HepG2 (cell line): ENCODE results near the gene PPAT. TPM values are rescaled to one million over a fixed set of nuclear protein-coding genes. Genes with fewer than 3 reads are reported as not detected.

Source experiments
- ATAC-seq: fragments of 200-7000 bp; cut with Tn5 transposase; 3 replicates; pipeline ENCODE4 v1.9.1; 2020; ENCODE audit warnings: mild to moderate bottlenecking, moderate library complexity
- BruUV-seq: library from RNA; stranded (reverse); fragments of 400-500 nt; replicated peaks from 2 replicates; lab custom pipeline; 2021; lab: Mats Ljungman, UMichigan
- CTCF ChIA-PET: fragments of 300-600 bp; formaldehyde crosslinking; extraction: SDS; loops from one replicate; lab custom pipeline; 2021; ENCODE audit warnings: low total read pairs, inconsistent platforms, low intra/inter-chr PET ratio; lab: Yijun Ruan, JAX
- POLR2A ChIA-PET: fragments of 350-600 bp; sonication (Branson Sonifier 250); formaldehyde crosslinking; loops from one replicate; lab custom pipeline; 2020; ENCODE audit warnings: antibody characterized with exemption, inconsistent platforms; lab: Yijun Ruan, JAX
- DNase-seq: peaks from one replicate; pipeline ENCODE4 v3.0.0-alpha.2; 2015; ENCODE audit warnings: low spot score
- FAIRE-seq: peaks from 3 replicates; lab custom pipeline; 2011; peaks lifted over from hg19 to GRCh38; lab: Jason Lieb, UNC
- H2AFZ ChIP-seq: one replicate; pipeline ENCODE4 v1.6.1; 2011; ENCODE audit warnings: low read length, inconsistent platforms
- H3K27ac ChIP-seq: fragments of 300-600 bp; 3 replicates; pipeline ENCODE4 v1.8.0; 2011; ENCODE audit warnings: mixed run types, mild to moderate bottlenecking, mixed read lengths, low read length, inconsistent platforms; ENCODE audit not compliant: insufficient read depth; ENCODE audit errors: extremely low read length
- H3K27me3 ChIP-seq, 2 experiments: fragments of 200-600 bp in 1 of 2; 2 replicates in 1 of 2; 3 replicates in 1 of 2; pipeline versions ENCODE4 v1.6.0 to v1.8.0; 2011; ENCODE audit warnings: low read length in 2 of 2, mild to moderate bottlenecking in 2 of 2, moderate library complexity in 2 of 2, inconsistent platforms in 1 of 2; ENCODE audit not compliant: insufficient read depth in 2 of 2, control insufficient read depth in 1 of 2
- H3K36me3 ChIP-seq, 2 experiments: fragments of 200-600 bp in 1 of 2; replicated peaks in 1 of 2; 2 replicates in 1 of 2; 3 replicates in 1 of 2; pipeline versions ENCODE4 v1.5.1 to v1.8.0; 2011; ENCODE audit warnings: low read length in 2 of 2, inconsistent platforms in 1 of 2; ENCODE audit not compliant: insufficient read depth in 2 of 2, control insufficient read depth in 1 of 2
- H3K4me1 ChIP-seq: 2 replicates; pipeline ENCODE4 v1.5.1; 2012; ENCODE audit warnings: low read length, inconsistent platforms; ENCODE audit not compliant: insufficient read depth
- H3K4me2 ChIP-seq: 2 replicates; pipeline ENCODE4 v1.6.0; 2011; ENCODE audit warnings: low read depth, low read length, inconsistent platforms
- H3K4me3 ChIP-seq, 3 experiments: fragments of 200-600 bp in 1 of 3; sonication (generic), shearing (Covaris generic) in 1 of 3; replicated peaks in 1 of 3; 2 replicates each; pipeline ENCODE4 v1.5.1; 2011 to 2016; ENCODE audit warnings: low read length in 3 of 3, inconsistent platforms in 2 of 3, low read depth in 2 of 3, mild to moderate bottlenecking in 2 of 3, control low read depth in 1 of 3, mixed read lengths in 1 of 3; ENCODE audit not compliant: insufficient read depth in 1 of 3
- H3K79me2 ChIP-seq: one replicate; pipeline ENCODE4 v1.6.1; 2011; ENCODE audit warnings: low read length, inconsistent platforms; ENCODE audit not compliant: insufficient read depth
- H3K9ac ChIP-seq: 2 replicates; pipeline ENCODE4 v1.6.0; 2011; ENCODE audit warnings: mild to moderate bottlenecking, low read depth, low read length, inconsistent platforms; ENCODE audit not compliant: insufficient read depth
- H3K9me3 ChIP-seq: 2 replicates; pipeline ENCODE4 v1.5.1; 2012; ENCODE audit warnings: mild to moderate bottlenecking, low read length
- H4K20me1 ChIP-seq: 2 replicates; pipeline ENCODE4 v1.6.0; 2011; ENCODE audit warnings: inconsistent platforms, mild to moderate bottlenecking, low read length, moderate library complexity; ENCODE audit not compliant: insufficient read depth
- ATF7-NPFF ChIP-seq: sonication (generic); formaldehyde crosslinking; IDR thresholded peaks from 2 replicates; pipeline ENCODE4 v1.8.1; 2023; ENCODE audit warnings: mild to moderate bottlenecking, low read depth, missing genetic modification reagents, moderate library complexity
- CBFB ChIP-seq: sonication (generic); formaldehyde crosslinking; IDR thresholded peaks from 2 replicates; pipeline ENCODE4 v1.4.0; 2020; ENCODE audit warnings: missing genetic modification reagents
- HHEX ChIP-seq: IDR thresholded peaks from 2 replicates; pipeline ENCODE4 v1.6.1; 2016; ENCODE audit warnings: control low read depth
- HMG20A ChIP-seq: IDR thresholded peaks from 2 replicates; pipeline ENCODE4 v1.6.1; 2016; ENCODE audit warnings: borderline replicate concordance
- KAT2B ChIP-seq: fragments of 150-350 bp; IDR thresholded peaks from 2 replicates; pipeline ENCODE4 v1.6.1; 2014; ENCODE audit warnings: low read depth, low read length, borderline replicate concordance
- KDM6A ChIP-seq: IDR thresholded peaks from 2 replicates; pipeline ENCODE4 v1.6.1; 2016; ENCODE audit warnings: low read depth
- POLR2AphosphoS2 ChIP-seq: IDR thresholded peaks from 2 replicates; pipeline ENCODE4 v1.6.1; 2011; ENCODE audit warnings: low read depth, low read length, improper control_type of control experiment
- PRMT3 ChIP-seq: sonication (generic); formaldehyde crosslinking; IDR thresholded peaks from 2 replicates; pipeline ENCODE4 v1.8.1; 2022; ENCODE audit warnings: low read depth, mild to moderate bottlenecking, moderate library complexity, missing genetic modification reagents, borderline replicate concordance
- RAD21 ChIP-seq: fragments of 450-650 bp; formaldehyde crosslinking; IDR thresholded peaks from 2 replicates; pipeline ENCODE4 v1.5.0; 2020; ENCODE audit warnings: mild to moderate bottlenecking
- ZFP36L2 ChIP-seq: sonication (generic); formaldehyde crosslinking; IDR thresholded peaks from 2 replicates; pipeline ENCODE4 v1.4.0; 2020; ENCODE audit warnings: missing genetic modification reagents
- ZFY ChIP-seq: sonication (generic); formaldehyde crosslinking; IDR thresholded peaks from 2 replicates; pipeline ENCODE4 v1.4.0; 2020; ENCODE audit warnings: missing genetic modification reagents
- ZKSCAN8 ChIP-seq: IDR thresholded peaks from 2 replicates; pipeline ENCODE4 v1.6.1; 2016; ENCODE audit warnings: borderline replicate concordance, missing genetic modification reagents, missing compliant biosample characterization
- ZNF263 ChIP-seq: sonication (generic); formaldehyde crosslinking; IDR thresholded peaks from 2 replicates; pipeline ENCODE4 v1.4.0; 2020; ENCODE audit warnings: missing genetic modification reagents
- ZNF354B ChIP-seq: sonication (generic); formaldehyde crosslinking; IDR thresholded peaks from 2 replicates; pipeline ENCODE4 v1.8.0; 2022; ENCODE audit warnings: mild to moderate bottlenecking, missing genetic modification reagents
- ZNF446 ChIP-seq: sonication (generic); formaldehyde crosslinking; IDR thresholded peaks from 2 replicates; pipeline ENCODE4 v1.5.0; 2020; ENCODE audit warnings: mild to moderate bottlenecking, missing genetic modification reagents
- ZNF549 ChIP-seq: sonication (generic); formaldehyde crosslinking; IDR thresholded peaks from 2 replicates; pipeline ENCODE4 v1.5.0; 2020; ENCODE audit warnings: missing genetic modification reagents
- ZNF670 ChIP-seq: sonication (generic); formaldehyde crosslinking; IDR thresholded peaks from 2 replicates; pipeline ENCODE4 v1.8.0; 2022; ENCODE audit warnings: mild to moderate bottlenecking, missing genetic modification reagents, borderline replicate concordance
- ZNF781 ChIP-seq: sonication (generic); formaldehyde crosslinking; IDR thresholded peaks from 2 replicates; pipeline ENCODE4 v1.5.1; 2020; ENCODE audit warnings: borderline replicate concordance, mild to moderate bottlenecking, missing genetic modification reagents; ENCODE audit errors: not compliant biosample characterization
- WGBS: methylation state at CpG from one replicate; pipeline ENCODE4 v1.1.6; 2017; ENCODE audit warnings: low lambda C conversion rate; 5-methylcytosine and 5-hydroxymethylcytosine counted together
- in situ Hi-C: cut with HindIII; loops from 2 replicates; pipeline ENCODE4 v1.10.0; 2017; ENCODE audit warnings: low pct_unique_long_range_greater_than_20kb; ENCODE audit not compliant: extremely low pct_ligation_motif_present
- intact Hi-C: fragments of 100-400 bp; cut with micrococcal nuclease; formaldehyde crosslinking; loops from one replicate; pipeline ENCODE4 v1.10.0; 2022; ENCODE audit not compliant: unreplicated experiment
- polyA plus RNA-seq, 8 experiments: library from polyadenylated mRNA; depleted of rRNA in 3 of 8; stranded (reverse) in 7 of 8; unstranded in 1 of 8; fragments of >200 nt; fragmentation: Illumina TruSeq in 4 of 8; extraction: Trizol in 4 of 8; gene quantifications; 2 replicates each; pipeline versions ENCODE4 v1.2.1 to v1.2.3, GENCODE V29; 2011 to 2016; ENCODE audit warnings: low read depth in 4 of 8, missing spikeins in 1 of 8, mixed read lengths in 1 of 8; ENCODE audit not compliant: insufficient read depth in 1 of 8
- total RNA-seq, 5 experiments: library from RNA; depleted of rRNA; stranded (reverse); fragments of >200 nt; fragmentation: Illumina TruSeq; extraction: Trizol; gene quantifications; 2 replicates each; pipeline ENCODE4 v1.2.3, GENCODE V29; 2016; ENCODE audit warnings: low read depth in 1 of 5
- TF ChIP-seq, protein P1 (sequence below): sonication (generic); formaldehyde crosslinking; conservative IDR thresholded peaks from 2 replicates; pipeline ENCODE4 v1.8.1; 2023; ENCODE audit warnings: missing genetic modification reagents
- TF ChIP-seq, protein P2 (sequence below): sonication (generic); formaldehyde crosslinking; IDR thresholded peaks from 2 replicates; pipeline ENCODE4 v1.5.1; 2020; ENCODE audit warnings: missing genetic modification reagents, mild to moderate bottlenecking, borderline replicate concordance

Gene PPAT
- total and polyA plus RNA-seq, 2 of the 13 experiments (the other 11 are each of a cell fraction or from before 2014, with no cell fraction given) = 16.9 to 62.6 TPM

DNA sequence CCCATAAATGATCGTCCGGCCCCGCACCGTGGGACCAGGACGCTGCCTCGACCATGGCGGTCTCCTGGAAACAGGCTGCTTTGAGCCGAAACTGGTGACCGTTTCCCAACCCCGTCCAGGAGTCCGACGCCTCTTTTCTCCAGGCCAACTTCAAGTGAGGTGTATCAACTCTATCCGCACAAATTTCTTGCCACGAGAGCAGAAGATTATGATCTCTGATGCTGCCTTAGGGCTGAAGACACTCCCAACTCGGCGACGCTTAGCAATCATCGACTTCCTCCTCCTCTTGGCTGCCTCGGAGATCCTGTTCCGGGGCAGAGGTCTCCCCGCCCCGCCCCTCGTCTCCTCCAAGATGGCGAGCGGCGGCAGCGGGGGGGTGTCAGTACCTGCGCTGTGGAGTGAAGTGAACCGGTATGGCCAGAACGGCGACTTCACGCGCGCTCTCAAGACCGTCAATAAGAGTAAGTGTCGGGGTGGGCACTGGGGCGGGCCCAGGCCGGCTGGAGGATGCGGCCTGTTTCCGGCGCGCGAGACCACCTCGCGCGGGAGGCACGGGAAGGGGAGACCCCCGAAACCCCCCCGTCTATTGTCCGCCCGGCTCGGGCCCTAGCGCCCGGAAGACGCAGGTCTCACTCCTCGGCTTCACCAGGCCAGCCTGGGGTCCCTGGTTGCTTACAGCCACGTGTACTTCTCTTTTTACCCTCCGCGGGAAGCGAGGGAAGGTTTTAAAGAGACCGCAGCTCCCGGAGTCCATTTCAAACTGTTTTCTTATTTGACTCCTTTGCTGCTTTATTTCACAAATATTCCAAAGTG, 32.1 kb upstream of the PPAT start, which contains the start of gene SRP72:
Gene SRP72, plus strand, starts transcription at position 334 of the 813 bp plus-strand sequence. Its CDS starts 19 bp downstream, at position 353.
- 2% methylated on average over 30 of the region's 62 CpGs for WGBS
- intact Hi-C loops = loop anchor here (2.0 to 5.0 kb wide), 2 partner anchors 40 to 77 kb away; no protein-coding TSS in a partner anchor
- peak; percentile 90 for FAIRE-seq
- TF ChIP-seq KDM6A = peak; percentile 22; the same call in 1 of the 2 replicates
- TF ChIP-seq, protein P1, sequence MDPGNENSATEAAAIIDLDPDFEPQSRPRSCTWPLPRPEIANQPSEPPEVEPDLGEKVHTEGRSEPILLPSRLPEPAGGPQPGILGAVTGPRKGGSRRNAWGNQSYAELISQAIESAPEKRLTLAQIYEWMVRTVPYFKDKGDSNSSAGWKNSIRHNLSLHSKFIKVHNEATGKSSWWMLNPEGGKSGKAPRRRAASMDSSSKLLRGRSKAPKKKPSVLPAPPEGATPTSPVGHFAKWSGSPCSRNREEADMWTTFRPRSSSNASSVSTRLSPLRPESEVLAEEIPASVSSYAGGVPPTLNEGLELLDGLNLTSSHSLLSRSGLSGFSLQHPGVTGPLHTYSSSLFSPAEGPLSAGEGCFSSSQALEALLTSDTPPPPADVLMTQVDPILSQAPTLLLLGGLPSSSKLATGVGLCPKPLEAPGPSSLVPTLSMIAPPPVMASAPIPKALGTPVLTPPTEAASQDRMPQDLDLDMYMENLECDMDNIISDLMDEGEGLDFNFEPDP (CRISPR knock-in tag) = no peak
- TF ChIP-seq RAD21 = no peak
- no peak for TF ChIP-seq ZKSCAN8 (CRISPR knock-in tag)
- no peak for TF ChIP-seq ZNF446 (CRISPR knock-in tag)
- 0 out of 2 replicates have a peak, but pooled peaks have one; percentile 23 for TF ChIP-seq HHEX
- TF ChIP-seq KAT2B = no peak
- TF ChIP-seq ATF7-NPFF (CRISPR knock-in tag) = no peak
- TF ChIP-seq ZFP36L2 = 0 out of 2 replicates have a peak, but pooled peaks have one; percentile 29
- TF ChIP-seq ZNF549 (CRISPR knock-in tag) = no peak
- TF ChIP-seq, protein P2, sequence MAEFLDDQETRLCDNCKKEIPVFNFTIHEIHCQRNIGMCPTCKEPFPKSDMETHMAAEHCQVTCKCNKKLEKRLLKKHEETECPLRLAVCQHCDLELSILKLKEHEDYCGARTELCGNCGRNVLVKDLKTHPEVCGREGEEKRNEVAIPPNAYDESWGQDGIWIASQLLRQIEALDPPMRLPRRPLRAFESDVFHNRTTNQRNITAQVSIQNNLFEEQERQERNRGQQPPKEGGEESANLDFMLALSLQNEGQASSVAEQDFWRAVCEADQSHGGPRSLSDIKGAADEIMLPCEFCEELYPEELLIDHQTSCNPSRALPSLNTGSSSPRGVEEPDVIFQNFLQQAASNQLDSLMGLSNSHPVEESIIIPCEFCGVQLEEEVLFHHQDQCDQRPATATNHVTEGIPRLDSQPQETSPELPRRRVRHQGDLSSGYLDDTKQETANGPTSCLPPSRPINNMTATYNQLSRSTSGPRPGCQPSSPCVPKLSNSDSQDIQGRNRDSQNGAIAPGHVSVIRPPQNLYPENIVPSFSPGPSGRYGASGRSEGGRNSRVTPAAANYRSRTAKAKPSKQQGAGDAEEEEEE (CRISPR knock-in tag) = no peak
- TF ChIP-seq ZNF781 = no peak
- no peak for TF ChIP-seq ZNF670 (CRISPR knock-in tag)
- no peak for TF ChIP-seq ZNF354B (CRISPR knock-in tag)
- no peak for TF ChIP-seq ZNF263
- TF ChIP-seq PRMT3 (CRISPR knock-in tag) = no peak
- peak; percentile 71; the same call in 1 of the 2 replicates for TF ChIP-seq ZFY (CRISPR knock-in tag)
- TF ChIP-seq POLR2AphosphoS2 = no peak
- 0 out of 2 replicates have a peak, but pooled peaks have one; percentile 39 for TF ChIP-seq CBFB (CRISPR knock-in tag)
- TF ChIP-seq HMG20A (CRISPR knock-in tag) = no peak

More for the DNA sequence above, 32.1 kb upstream of the PPAT start, which contains the start of gene SRP72:
- Histone ChIP-seq H4K20me1 (peaks cover 18% of the 10 kb centered on the region), H3K9me3 (no peaks in the 10 kb centered on the region), H3K4me1 (peaks cover 25% of the 10 kb centered on the region), H3K4me3 (peak within 1 kb of the TSS; percentile 79 to 90 (median 83)), H3K4me2 (peak within 1 kb of the TSS; percentile 90), H3K79me2 (peaks cover 60% of the 10 kb centered on the region), H3K9ac (peak within 1 kb of the TSS; percentile 98), H3K27ac (peak within 1 kb of the TSS; percentile 83), H3K27me3 (no peaks in the 10 kb centered on the region; a peak in 1 of 5 replicates), H3K36me3 (peaks cover 5 to 21% of the 10 kb centered on the region in 2 experiments), H2AFZ (peak within 1 kb of the TSS; percentile 80)
- POLR2A ChIA-PET = interaction anchor here (0.9 to 2.8 kb wide), 8 partner anchors 10 to 510 kb away, joined by 3 to 29 read pairs (median 7); partner anchors contain the start of genes AASDH, NOA1, PAICS and PPAT
- DNase-seq = peak; percentile 82
- peak; percentile 91 for ATAC-seq
- CTCF ChIA-PET = no interaction called here
- no TSS peak for BruUV-seq
- in situ Hi-C loops = no loop called here
